CD4-positive, alpha-beta T cell treated with Interleukin-10 for 1 hour (primary cell): Measurements from ENCODE around the gene GNAL.
A peak's percentile ranks its signal among the peaks of the same experiment; 100 is the strongest.

ENCODE experiments used
- DNase-seq: peaks from one replicate; pipeline ENCODE4 v3.0.0-alpha.2; 2020

GNAL gene

GRCh38 chr18:11817229-11817628 is 128.2 kb downstream of the GNAL start:
- DNase-seq = no peak

GRCh38 chr18:11818486-11819203 is 129.6 kb downstream of the GNAL start:
- peak; percentile 15 for DNase-seq

DNA sequence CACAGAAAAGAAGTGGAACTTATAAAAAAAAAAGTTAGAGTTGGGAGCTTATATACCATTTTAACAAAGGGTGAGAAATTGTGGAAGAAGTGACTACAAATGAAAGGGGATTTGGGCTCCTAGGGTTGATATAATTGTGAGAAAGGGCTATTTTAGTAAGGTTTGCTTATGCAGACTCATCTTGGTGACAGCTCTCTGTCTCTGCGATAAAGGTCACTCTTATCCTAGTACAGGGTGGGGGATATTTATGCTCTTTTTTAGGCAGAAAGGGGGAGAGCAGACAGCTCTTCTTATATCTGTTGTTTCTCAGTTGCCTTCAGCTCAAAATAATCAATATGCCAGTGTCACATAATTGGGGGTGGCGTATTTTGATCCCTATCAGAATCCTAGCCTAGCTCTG is 130.9 kb downstream of the GNAL start:
- no peak for DNase-seq

DNA sequence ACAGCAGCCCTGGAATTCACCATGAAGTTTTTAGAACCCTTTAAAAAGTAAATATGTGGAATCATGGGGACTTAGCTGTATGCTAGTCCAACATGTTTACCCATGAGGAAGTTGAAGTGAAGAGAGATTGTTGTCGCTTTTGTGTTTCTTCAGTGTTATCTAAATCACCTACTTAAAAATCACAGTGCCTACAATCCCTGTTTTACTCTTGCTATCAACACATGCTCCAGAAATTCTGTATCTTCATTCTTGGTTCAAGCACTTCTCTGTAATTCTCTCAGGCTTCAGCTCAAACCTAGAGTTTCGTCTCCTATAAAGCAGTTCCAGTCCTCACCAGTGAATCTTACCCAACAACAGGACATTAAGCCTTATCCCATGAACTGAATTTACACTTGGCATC is 131.6 kb downstream of the GNAL start:
- no peak for DNase-seq

- DNase-seq = no peak
Measured at GRCh38 chr18:11821208-11821607, 132.1 kb downstream of the GNAL start.

- DNase-seq = no peak
Measured at GRCh38 chr18:11821643-11822237, 132.7 kb downstream of the GNAL start.

- no peak for DNase-seq
Measured at GRCh38 chr18:11823545-11823944, 134.5 kb downstream of the GNAL start.

- DNase-seq = no peak
Measured at GRCh38 chr18:11826836-11827235, 137.8 kb downstream of the GNAL start.

DNA sequence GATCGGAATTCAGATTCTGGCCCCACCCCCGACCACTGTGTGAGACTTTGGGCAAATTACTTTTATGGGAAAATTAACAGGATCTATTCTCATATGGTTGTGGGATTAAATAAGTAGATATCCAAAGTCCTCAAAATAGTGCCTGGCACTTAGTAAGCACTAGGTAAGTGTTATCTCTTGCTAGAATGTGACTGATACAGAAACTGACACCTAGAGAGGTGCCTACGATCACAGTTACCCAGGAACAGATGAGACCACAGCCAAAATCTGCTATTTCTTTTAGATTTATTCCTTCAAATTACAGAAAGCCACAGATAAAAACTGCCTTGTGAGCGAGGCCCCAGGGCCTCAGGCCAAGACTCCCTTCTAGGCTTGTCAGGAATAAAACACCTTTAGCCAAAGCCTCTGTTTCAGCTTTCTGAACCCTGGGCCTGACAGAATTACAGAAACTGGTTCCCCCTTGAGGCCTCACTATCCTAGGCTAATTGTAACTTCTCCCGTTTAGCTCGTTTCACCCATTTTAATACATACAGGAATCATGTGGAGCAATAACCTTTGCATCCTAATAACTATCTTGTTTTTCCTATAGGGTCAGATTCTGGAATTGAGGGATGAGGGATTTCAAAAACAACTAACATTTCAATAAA is 139.8 kb downstream of the GNAL start:
- no peak for DNase-seq

DNA sequence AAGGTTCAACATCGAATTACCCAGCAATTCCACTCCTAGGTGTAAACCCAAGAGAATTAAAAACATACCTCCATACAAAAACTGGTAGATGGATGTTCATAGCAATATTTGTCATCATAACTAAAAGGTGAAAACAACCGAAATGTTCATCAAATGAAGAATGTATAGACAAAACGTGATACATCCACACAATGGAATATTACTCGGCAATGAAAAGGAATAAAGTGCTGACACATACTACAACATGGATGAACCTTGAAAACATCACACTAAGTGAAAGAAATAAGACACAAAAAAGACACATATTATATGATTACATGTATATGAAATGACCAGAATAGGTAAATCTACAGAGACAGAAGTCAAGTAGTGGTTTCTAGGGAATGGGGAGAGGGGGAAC is 141.5 kb downstream of the GNAL start:
- DNase-seq = no peak

GRCh38 chr18:11831921-11832320 is 142.9 kb downstream of the GNAL start:
- no peak for DNase-seq

GRCh38 chr18:11834772-11835171 is 145.7 kb downstream of the GNAL start:
- no peak for DNase-seq

GRCh38 chr18:11839556-11839955 is 150.5 kb downstream of the GNAL start:
- DNase-seq = no peak

DNA sequence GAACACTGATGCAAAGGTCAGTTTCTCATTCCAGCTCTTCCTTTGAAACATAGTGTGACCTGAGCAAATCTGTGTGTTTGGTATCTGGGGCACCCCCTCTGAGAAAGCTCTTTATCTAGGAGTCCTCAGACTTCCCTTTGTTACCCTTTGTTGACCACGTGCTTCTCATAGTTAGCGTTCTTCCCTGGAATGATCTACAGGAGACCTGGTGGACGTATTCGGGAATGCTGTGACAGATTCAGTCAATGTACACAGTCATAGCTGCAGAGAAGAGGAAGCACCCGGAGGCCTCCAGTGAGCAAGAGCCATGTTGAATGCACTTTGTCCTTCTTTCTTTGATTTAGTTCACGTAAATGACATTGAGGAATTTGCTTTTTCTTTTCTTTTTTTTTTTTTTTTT is 151.4 kb downstream of the GNAL start:
- no peak for DNase-seq

GRCh38 chr18:11842562-11842961 is 153.5 kb downstream of the GNAL start:
- no peak for DNase-seq

GRCh38 chr18:11844436-11844835 is 155.4 kb downstream of the GNAL start:
- DNase-seq = no peak

DNA sequence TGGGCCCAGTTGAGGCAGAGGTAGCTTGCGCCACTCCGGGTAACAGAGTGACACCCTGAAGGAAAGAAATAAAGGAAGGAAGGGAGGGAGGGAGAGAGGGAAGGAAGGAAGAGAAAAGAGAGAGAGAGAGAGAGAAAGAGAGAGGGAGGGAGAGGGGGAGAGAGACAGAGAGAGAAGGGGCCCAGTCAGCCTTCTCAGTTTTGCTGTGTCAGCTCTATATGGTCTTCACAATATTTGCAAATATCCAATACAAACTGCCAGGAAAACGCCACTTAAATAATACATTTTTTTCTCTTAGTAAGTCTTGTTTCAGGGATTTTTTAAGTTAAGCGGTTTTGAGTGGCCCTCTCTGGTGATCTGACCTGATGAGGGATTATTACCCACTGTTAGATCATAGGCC is 156.6 kb downstream of the GNAL start:
- DNase-seq = no peak

DNA sequence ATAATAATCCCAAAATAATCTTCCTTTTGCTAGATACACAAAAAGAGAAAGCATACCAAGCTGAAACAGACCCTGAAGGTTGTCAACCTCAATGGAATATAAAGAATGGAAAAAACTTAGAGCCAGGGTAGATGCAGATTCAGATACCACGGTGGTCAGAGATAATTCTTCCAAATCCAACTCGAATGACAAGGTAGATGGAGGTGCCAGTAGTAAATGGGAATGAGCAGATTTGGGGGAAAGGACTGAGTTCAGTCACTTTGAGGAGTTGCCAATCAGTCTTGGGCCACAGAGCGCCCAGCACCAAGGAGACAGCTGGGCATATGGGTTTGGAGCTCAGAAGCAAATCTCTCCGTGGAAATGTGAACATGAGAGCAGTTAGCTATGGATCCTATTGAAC is 158.7 kb downstream of the GNAL start:
- DNase-seq = no peak

DNA sequence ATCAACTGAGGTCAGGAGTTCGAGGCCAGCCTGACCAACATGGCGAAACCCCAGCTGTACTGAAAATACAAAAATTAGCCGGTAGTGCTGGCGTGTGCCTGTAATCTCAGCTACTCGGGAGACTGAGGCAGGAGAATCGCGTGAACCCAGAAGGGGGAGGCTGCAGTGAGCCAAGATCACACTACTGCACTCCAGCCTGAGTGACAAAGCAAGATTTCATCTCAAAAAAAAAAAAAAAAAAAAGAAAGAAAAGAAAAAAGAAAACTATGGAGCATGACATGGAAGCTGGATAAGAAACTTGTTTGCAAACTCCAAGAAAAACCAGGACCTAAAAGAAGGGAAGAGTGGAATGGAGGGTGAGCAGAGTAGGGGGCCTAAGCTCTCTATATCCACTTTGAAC is 160.2 kb downstream of the GNAL start:
- no peak for DNase-seq

GRCh38 chr18:11849841-11850634 is 161.0 kb downstream of the GNAL start:
- DNase-seq = peak; percentile 67

DNA sequence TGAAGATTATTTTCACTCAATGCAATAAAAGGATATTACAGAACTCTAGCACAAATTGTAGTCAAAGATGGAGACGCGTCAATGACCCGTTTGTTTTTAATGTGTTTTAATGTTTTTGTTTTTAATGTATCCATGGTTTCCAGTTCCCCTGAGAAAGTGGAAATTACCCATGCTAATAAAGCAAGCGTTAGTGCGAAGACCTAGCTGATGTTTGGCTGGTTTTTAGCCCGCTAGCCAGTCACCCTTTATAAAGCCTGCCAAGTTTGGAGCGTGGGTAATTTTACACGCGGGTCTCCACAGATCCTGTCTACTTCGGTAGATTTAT is 161.7 kb downstream of the GNAL start:
- DNase-seq = no peak

- peak; percentile 96 for DNase-seq
Measured at GRCh38 chr18:11851146-11851805, 162.2 kb downstream of the GNAL start, which contains the start of gene CHMP1B. CHMP1B (plus strand) TSS chr18:11851413; CDS start chr18:11851512, 99 bp downstream.

DNA sequence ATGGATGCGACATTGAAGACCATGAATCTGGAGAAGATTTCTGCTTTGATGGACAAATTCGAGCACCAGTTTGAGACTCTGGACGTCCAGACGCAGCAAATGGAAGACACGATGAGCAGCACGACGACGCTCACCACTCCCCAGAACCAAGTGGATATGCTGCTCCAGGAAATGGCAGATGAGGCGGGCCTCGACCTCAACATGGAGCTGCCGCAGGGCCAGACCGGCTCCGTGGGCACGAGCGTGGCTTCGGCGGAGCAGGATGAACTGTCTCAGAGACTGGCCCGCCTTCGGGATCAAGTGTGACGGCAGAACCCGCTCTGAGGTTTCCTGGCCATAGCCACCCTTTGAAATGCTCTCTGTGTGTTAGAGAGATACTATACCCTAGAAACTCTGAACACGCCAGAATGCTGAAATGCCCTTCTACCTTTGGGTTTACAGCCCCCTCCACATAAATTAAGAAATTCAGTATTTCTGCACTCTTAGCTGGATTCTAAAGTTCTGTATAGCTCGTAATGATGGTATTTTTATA is 162.8 kb downstream of the GNAL start:
- DNase-seq = peak; percentile 61
